Measurements from ENCODE around the gene NTN1.

Gene NTN1

DNA sequence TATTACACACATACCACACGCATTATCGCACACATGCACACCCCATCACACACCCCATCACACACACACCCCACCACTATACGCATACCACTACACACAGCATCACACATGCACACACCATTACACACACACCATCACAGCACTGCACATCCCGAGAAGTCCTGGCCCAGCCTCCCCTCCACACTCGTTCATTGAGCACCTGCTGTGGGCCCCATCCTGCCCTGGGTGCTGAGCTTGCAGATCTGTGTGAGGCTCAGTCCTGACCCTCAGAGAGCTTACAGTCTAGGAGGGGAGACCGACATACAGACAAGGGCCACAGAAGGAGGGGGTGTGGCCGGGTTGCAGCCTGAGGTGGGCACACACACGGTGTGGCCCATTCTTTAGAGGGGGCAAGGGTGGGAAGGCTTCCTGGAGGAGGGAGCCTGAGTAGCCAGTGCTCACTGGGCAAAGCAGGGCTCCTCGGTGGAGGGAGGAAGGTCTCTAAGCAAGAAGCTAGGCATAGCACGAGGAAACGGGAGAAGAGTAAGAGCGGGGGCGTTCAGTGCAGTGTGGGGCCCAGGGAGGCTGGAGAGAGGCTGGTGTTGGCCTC is 206.6 kb downstream of the NTN1 start:
- no peak for FAIRE-seq
- no peak for DNase-seq (ENCODE audit: insufficient read length, low spot score)

DNA sequence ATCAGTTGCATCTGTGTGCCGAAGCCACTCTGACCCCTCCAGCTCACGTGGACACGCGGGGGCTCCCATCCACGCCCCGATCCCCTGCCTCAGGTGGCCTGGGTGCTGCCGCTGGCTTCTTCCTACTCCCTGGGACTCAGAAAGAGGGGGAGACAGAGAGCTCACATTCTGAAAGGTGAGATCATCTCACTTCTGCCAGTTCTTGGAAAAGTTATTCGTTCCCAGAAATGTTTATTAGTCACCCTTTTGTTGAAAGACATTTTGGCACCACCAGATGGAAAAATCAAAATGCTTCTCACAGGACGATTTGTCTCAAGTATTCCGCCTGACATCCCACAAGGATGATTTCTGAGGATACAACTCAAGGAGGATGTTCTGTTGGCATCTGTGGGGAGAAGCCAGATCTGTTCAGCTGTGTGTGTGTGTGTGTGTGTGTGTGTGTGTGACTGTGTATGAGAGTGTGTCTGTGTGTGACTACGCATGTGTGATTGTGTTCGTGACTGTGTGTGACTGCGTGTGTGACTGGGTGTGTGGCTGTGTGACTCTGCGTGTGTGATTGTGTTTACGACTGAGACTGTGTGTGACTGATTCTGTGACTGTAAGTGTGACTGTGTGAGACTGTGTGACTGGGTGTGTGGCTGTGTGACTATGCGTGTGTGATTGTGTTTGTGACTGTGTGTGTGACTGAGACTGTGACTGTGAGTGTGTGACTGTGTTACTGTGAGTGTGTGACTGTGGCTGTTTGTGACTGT is 207.3 kb downstream of the NTN1 start:
- FAIRE-seq, result peak; percentile 71

DNA sequence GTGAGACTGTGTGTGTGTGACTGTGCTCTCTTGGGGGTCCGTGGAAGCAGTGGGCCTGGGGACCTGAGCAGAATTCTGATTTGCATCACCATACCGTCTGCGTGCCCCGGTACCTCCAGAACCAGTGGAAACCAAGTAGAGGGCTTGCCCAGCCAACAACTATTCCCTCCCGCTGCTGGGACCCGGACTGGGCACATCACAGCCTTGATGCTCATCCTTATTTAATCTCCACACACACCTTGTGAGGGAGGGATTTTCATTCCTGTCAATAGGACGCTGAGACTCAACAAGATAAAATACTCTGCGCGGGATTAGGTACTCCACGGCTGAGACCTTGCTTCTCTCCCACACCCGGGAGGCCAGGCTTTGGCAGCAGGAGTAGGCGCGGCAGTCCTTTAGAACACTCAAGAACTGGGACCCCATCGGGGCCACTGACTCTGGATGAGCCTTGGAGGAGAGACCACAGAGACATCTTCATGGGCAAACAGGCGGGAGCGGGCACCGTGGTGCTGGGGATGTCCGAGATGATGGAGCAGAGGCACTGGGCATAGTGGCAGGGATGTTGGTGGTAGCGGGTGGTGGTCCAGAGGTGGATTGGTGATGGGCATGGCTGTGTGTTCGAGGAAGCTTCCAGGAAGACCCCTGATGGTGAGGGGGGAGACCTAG is 208.0 kb downstream of the NTN1 start:
- FAIRE-seq, result no peak
- no peak for DNase-seq (ENCODE audit: insufficient read length, low spot score)

More for the DNA sequence above, 207.3 kb downstream of the NTN1 start:
- DNase-seq (ENCODE audit: insufficient read length, low spot score), result peak; percentile 45

- no peak for FAIRE-seq
- no peak for DNase-seq (ENCODE audit: insufficient read length, low spot score)
Measured at GRCh38 chr17:9229826-9230201, 208.5 kb downstream of the NTN1 start.

DNA sequence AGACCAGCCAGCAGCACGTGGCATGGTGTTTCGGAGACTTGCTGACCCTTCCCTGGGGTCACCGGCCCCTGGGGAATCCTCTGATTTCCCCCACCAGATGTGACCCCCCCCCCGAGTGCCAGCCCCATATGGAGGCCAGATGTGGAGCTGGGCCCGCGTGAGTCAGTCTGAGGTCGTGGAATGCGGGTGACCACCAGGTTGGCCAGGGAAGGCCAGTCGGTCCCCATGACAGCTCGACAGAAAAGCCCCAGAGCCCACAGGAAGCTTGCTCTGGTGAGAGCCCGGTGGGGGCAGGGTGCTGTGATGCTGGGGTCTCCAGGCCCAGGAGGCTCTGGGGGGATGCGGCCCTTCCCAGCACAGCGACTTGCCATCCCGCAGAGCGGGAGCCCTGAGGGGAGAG is 209.0 kb downstream of the NTN1 start:
- FAIRE-seq, result no peak
- DNase-seq (ENCODE audit: insufficient read length, low spot score), result no peak

GRCh38 chr17:9230861-9231260 is 209.6 kb downstream of the NTN1 start:
- DNase-seq (ENCODE audit: insufficient read length, low spot score) (no peak), FAIRE-seq (no peak)

- FAIRE-seq (no peak), DNase-seq (ENCODE audit: insufficient read length, low spot score) (no peak)
Measured at GRCh38 chr17:9231449-9232154, 210.3 kb downstream of the NTN1 start.

DNA sequence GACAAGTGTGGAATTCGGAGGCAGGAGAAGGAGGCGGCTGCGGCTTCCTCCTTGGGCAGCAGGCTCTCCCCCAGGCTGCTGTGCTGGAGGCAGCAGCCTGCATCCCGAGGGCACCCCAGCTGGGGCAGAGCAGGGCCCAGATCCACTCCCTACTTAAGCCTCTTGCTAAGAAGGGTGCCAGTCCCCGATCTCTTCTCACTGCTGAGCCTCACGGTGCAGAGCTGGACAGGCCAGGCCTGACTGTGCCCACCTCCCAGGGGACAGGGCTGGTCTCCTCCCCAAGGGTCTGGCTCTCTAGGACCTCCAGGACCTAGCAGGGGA is 210.8 kb downstream of the NTN1 start:
- no peak for DNase-seq (ENCODE audit: insufficient read length, low spot score)
- FAIRE-seq, result no peak

GRCh38 chr17:9232591-9233270 is 211.4 kb downstream of the NTN1 start:
- FAIRE-seq, result no peak
- DNase-seq (ENCODE audit: insufficient read length, low spot score), result no peak

GRCh38 chr17:9233271-9233599 is 211.9 kb downstream of the NTN1 start:
- no peak for DNase-seq (ENCODE audit: insufficient read length, low spot score)
- FAIRE-seq, result no peak

DNA sequence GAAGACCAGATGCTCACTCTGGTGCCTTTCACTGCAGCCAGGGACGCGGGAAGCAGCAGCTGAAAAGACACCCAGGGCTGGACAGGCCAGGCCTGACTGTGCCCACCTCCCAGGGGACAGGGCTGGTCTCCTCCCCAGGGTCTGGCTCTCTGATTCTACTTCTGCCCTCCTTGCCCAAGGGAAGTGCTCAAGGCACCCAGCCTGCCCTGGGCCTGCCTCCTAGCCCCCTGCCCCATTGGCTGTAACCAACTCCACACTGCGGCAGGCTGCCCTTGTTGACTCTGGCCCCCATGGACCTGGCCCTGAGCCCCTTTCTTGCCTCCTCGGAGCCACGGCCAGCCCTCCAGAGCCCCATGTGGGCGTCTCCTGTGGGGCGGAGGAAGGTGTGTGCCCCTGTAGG is 212.5 kb downstream of the NTN1 start:
- DNase-seq (ENCODE audit: insufficient read length, low spot score) (no peak), FAIRE-seq (no peak)

GRCh38 chr17:9234389-9234945 is 213.2 kb downstream of the NTN1 start:
- no peak for DNase-seq (ENCODE audit: insufficient read length, low spot score)

DNA sequence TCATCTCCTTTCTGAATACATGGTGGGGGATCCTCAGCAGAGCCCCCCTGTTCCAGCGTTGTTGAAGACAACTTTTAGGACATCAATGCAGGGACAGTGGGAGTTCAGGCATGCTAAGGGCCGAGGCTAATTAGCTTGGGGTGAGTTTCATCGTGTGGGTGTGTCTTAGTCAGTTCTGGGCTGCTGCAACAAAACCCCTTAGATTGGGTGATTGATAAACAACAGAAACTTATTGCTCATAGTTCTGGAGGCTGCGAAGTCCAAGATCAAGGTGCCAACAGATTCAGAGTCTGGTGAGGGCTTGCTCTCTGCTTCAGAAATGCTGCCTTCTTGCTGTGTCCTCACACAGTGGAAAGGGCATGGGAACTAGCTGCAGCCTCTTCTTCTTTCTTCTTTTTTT is 214.0 kb downstream of the NTN1 start:
- FAIRE-seq, result no peak

More at GRCh38 chr17:9234389-9234945, 213.2 kb downstream of the NTN1 start:
- no peak for FAIRE-seq

GRCh38 chr17:9236286-9237052 is 215.2 kb downstream of the NTN1 start:
- FAIRE-seq, result no peak
- no peak for DNase-seq (ENCODE audit: insufficient read length, low spot score)

More for the DNA sequence above, 214.0 kb downstream of the NTN1 start:
- no peak for DNase-seq (ENCODE audit: insufficient read length, low spot score)

- DNase-seq (ENCODE audit: insufficient read length, low spot score), result no peak
- no peak for FAIRE-seq
Measured at GRCh38 chr17:9237053-9237410, 215.7 kb downstream of the NTN1 start.

GRCh38 chr17:9237661-9238301 is 216.5 kb downstream of the NTN1 start:
- DNase-seq (ENCODE audit: insufficient read length, low spot score), result no peak
- no peak for FAIRE-seq

DNA sequence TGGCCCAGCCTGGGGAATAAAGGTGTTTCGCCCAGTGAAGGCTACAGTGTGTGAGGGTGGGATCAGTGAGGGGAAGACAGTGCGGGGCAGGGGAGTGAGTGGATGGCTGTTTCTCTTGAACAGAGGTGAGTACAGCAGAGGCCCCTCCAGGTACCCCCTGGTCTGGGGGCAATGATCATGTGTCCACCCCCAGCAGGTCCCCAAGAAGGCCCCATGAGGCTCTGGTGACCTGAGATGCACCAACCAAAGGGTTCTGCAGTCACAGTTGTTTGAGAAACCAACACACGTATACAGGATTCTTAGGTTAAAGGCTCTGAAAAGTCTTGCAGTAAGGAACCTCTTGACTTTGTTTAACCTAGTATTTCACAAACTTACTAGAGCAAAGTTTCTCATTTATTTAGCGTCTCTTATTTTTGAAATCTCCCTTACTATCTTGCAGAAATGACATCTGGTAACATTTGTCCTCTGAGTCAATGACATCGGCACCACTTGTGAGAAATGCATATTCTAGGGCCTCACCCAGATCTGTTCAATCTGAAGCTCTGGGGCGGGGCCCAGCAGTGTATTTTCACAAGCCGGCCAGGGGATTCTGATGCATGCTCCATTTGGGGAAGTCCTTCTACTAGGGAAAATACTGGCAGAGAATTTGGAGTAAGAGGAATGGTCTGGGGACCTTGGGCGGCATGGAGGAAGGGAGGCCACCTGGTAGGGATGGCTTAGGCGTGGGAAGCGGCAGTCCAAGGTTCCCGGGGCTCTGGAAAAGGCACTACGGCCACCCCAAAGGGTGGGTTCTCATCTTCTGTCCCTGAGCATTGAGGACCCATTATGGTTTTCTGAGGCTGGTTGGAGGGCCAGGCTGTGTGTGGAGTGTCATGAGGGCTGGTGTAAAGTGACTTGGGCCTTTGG is 217.3 kb downstream of the NTN1 start:
- DNase-seq (ENCODE audit: insufficient read length, low spot score) (no peak), FAIRE-seq (no peak)

GRCh38 chr17:9239246-9239792 is 218.0 kb downstream of the NTN1 start:
- FAIRE-seq (no peak), DNase-seq (ENCODE audit: insufficient read length, low spot score) (no peak)
